Measurements from ENCODE around the gene STEAP1B. TPM values are rescaled to one million over a fixed set of nuclear protein-coding genes. Genes with fewer than 3 reads are reported as not detected.

The STEAP1B gene
- total RNA-seq, 1 experiment from 2014 or later: 0.27 TPM

- H3K79me2 ChIP-seq (ENCODE audit: insufficient read depth, low read length): no peaks in the 10 kb centered on the region
- no peak overlapping the region for H3K9ac ChIP-seq (ENCODE audit: low read length)
- no peak overlapping the region for H3K4me2 ChIP-seq (ENCODE audit: low read length)
- TF ChIP-seq POLR2A (IDR thresholded peaks at IDR 0.05; ENCODE audit: borderline replicate concordance, extremely low read depth, insufficient read depth, insufficient read length): no peak
- TF ChIP-seq, protein P1, sequence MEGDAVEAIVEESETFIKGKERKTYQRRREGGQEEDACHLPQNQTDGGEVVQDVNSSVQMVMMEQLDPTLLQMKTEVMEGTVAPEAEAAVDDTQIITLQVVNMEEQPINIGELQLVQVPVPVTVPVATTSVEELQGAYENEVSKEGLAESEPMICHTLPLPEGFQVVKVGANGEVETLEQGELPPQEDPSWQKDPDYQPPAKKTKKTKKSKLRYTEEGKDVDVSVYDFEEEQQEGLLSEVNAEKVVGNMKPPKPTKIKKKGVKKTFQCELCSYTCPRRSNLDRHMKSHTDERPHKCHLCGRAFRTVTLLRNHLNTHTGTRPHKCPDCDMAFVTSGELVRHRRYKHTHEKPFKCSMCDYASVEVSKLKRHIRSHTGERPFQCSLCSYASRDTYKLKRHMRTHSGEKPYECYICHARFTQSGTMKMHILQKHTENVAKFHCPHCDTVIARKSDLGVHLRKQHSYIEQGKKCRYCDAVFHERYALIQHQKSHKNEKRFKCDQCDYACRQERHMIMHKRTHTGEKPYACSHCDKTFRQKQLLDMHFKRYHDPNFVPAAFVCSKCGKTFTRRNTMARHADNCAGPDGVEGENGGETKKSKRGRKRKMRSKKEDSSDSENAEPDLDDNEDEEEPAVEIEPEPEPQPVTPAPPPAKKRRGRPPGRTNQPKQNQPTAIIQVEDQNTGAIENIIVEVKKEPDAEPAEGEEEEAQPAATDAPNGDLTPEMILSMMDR (IDR thresholded peaks at IDR 0.05 in 2 of 3, conservative IDR thresholded peaks at IDR 0.05 in 1 of 3; ENCODE audit: borderline replicate concordance in 1 of 3, insufficient read depth in 1 of 3, low read depth in 2 of 3, low read length in 2 of 3): no peak
- no peak for TF ChIP-seq JUND (IDR thresholded peaks at IDR 0.05)
- TF ChIP-seq, protein P2, sequence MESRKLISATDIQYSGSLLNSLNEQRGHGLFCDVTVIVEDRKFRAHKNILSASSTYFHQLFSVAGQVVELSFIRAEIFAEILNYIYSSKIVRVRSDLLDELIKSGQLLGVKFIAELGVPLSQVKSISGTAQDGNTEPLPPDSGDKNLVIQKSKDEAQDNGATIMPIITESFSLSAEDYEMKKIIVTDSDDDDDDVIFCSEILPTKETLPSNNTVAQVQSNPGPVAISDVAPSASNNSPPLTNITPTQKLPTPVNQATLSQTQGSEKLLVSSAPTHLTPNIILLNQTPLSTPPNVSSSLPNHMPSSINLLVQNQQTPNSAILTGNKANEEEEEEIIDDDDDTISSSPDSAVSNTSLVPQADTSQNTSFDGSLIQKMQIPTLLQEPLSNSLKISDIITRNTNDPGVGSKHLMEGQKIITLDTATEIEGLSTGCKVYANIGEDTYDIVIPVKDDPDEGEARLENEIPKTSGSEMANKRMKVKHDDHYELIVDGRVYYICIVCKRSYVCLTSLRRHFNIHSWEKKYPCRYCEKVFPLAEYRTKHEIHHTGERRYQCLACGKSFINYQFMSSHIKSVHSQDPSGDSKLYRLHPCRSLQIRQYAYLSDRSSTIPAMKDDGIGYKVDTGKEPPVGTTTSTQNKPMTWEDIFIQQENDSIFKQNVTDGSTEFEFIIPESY (IDR thresholded peaks at IDR 0.05; ENCODE audit: extremely low read depth, insufficient replicate concordance, low read length): no peak
- TF ChIP-seq EGR1 (IDR thresholded peaks at IDR 0.05; ENCODE audit: low read depth): no peak
- no peak for TF ChIP-seq CEBPB (IDR thresholded peaks at IDR 0.05; ENCODE audit: low read depth)
- no peak for TF ChIP-seq ZFX (IDR thresholded peaks at IDR 0.05)
- TF ChIP-seq, protein P3, sequence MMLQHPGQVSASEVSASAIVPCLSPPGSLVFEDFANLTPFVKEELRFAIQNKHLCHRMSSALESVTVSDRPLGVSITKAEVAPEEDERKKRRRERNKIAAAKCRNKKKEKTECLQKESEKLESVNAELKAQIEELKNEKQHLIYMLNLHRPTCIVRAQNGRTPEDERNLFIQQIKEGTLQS (IDR thresholded peaks at IDR 0.05): no peak
- no peak for TF ChIP-seq SP1 (IDR thresholded peaks at IDR 0.05; ENCODE audit: low read depth)
- no peak for TF ChIP-seq ELF1 (IDR thresholded peaks at IDR 0.05; ENCODE audit: borderline replicate concordance, low read depth)
- TF ChIP-seq MAX (IDR thresholded peaks at IDR 0.05): no peak
- no peak for TF ChIP-seq YY1 (IDR thresholded peaks at IDR 0.05; ENCODE audit: extremely low read depth, insufficient replicate concordance, low read depth, low read length)
- TF ChIP-seq, protein P4, sequence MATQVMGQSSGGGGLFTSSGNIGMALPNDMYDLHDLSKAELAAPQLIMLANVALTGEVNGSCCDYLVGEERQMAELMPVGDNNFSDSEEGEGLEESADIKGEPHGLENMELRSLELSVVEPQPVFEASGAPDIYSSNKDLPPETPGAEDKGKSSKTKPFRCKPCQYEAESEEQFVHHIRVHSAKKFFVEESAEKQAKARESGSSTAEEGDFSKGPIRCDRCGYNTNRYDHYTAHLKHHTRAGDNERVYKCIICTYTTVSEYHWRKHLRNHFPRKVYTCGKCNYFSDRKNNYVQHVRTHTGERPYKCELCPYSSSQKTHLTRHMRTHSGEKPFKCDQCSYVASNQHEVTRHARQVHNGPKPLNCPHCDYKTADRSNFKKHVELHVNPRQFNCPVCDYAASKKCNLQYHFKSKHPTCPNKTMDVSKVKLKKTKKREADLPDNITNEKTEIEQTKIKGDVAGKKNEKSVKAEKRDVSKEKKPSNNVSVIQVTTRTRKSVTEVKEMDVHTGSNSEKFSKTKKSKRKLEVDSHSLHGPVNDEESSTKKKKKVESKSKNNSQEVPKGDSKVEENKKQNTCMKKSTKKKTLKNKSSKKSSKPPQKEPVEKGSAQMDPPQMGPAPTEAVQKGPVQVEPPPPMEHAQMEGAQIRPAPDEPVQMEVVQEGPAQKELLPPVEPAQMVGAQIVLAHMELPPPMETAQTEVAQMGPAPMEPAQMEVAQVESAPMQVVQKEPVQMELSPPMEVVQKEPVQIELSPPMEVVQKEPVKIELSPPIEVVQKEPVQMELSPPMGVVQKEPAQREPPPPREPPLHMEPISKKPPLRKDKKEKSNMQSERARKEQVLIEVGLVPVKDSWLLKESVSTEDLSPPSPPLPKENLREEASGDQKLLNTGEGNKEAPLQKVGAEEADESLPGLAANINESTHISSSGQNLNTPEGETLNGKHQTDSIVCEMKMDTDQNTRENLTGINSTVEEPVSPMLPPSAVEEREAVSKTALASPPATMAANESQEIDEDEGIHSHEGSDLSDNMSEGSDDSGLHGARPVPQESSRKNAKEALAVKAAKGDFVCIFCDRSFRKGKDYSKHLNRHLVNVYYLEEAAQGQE (IDR thresholded peaks at IDR 0.05; ENCODE audit: low read depth): no peak
- TF ChIP-seq SIN3A (IDR thresholded peaks at IDR 0.05; ENCODE audit: low read depth): no peak
- TF ChIP-seq ZNF274 (IDR thresholded peaks at IDR 0.05; ENCODE audit: low read depth, low read length): no peak
- H3K4me1 ChIP-seq (ENCODE audit: control insufficient read depth in 1 of 2, insufficient read depth in 2 of 2, low read length in 2 of 2): no peaks in the 10 kb centered on the region
- DNase-seq (ENCODE audit: low read depth, low spot score): no peak
- intact Hi-C loops (cut with micrococcal nuclease): no loop called here
- ChIA-PET POLR2A (no interaction called here), CTCF (no interaction called here), RAD21 (ENCODE audit: low non-redundant PET in 1 of 2, low total read pairs in 2 of 2, uncharacterized antibody in 2 of 2, unreplicated experiment in 2 of 2) (no interaction called here)
- BruUV-seq (replicated peaks): no TSS peak
- H3K9me3 ChIP-seq (ENCODE audit: control insufficient read depth in 1 of 2, insufficient read depth in 1 of 2, low read depth in 1 of 2, low read length in 2 of 2): no peaks in the 10 kb centered on the region
- H3K27ac ChIP-seq (ENCODE audit: low read depth, low read length): no peak overlapping the region
- no peaks in the 10 kb centered on the region for H3K36me3 ChIP-seq (ENCODE audit: control insufficient read depth in 1 of 2, insufficient read depth in 2 of 2, low read length in 2 of 2)
- H3K27me3 ChIP-seq (ENCODE audit: insufficient read depth, low read length): no peaks in the 10 kb centered on the region
- H2AFZ ChIP-seq (ENCODE audit: low read depth, low read length, poor library complexity, severe bottlenecking): no peak overlapping the region
- ATAC-seq: no peak
- H3K9me2 ChIP-seq (ENCODE audit: insufficient read depth): no peaks in the 10 kb centered on the region
- no peak overlapping the region for H3K4me3 ChIP-seq (replicated peaks in 1 of 2; ENCODE audit: low read depth in 1 of 2, low read length in 2 of 2)
- no peaks in the 10 kb centered on the region for H4K20me1 ChIP-seq (ENCODE audit: insufficient read depth)
Observed at GRCh38 chr7:22372863-22373262, 127.1 kb downstream of the STEAP1B start.

Data from HCT116 (cell line).